T-helper 2 cell treated with Interferon-gamma antibody and Interleukin-4, amounts not matched to agents 5 μg/mL and 100 μg/mL, for 36 hours (primary cell): ENCODE results near the gene ACTN4.

Experiments used
- DNase-seq: peaks from one replicate; pipeline ENCODE4 v3.0.0; 2021; ENCODE audit warnings: low spot score
- H3K27ac Mint-ChIP-seq: one replicate; pipeline ENCODE4 v1.8.0; 2021; ENCODE audit warnings: mild to moderate bottlenecking, mixed read lengths
- H3K27me3 Mint-ChIP-seq: one replicate; pipeline ENCODE4 v1.8.0; 2021; ENCODE audit warnings: low read depth, mixed read lengths
- H3K36me3 Mint-ChIP-seq: one replicate; pipeline ENCODE4 v1.8.0; 2021; ENCODE audit warnings: low read depth, mixed read lengths
- H3K4me1 Mint-ChIP-seq: one replicate; pipeline ENCODE4 v1.8.0; 2021; ENCODE audit warnings: low read depth, mixed read lengths
- H3K4me3 Mint-ChIP-seq: one replicate; pipeline ENCODE4 v1.8.0; 2022; ENCODE audit warnings: mild to moderate bottlenecking, moderate library complexity, mixed read lengths
- H3K9me3 Mint-ChIP-seq: one replicate; pipeline ENCODE4 v1.8.0; 2021; ENCODE audit warnings: mixed read lengths

Gene ACTN4

DNA sequence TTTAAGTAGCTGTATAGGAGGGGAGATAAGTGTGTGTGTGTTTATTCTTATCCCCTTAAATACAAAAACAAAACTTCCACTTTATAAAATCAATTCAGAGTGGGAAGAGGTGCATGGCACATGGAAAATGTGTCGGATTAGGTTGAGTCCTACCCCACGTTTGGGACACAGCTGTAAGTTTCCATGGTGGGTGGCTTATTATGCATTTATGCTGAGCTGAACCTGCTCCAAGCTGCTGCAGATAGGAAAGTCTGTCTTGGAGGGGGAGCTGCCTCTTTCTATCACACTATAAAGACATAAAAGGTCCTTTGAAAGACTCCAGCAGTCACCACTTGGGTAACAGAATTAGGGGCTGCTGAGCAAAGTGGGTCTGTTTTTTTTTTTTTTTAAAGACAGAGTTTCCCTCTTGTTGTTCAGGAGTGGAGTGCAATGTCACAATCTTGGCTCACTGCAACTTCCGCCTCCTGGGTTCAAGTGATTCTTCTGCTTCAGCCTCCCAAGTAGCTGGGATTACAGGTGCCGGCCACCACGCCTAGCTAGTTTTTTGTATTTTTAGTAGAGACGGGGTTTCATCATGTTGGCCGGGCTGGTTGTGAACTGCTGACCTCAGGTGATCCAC lies 15.2 kb downstream of the ACTN4 start:
- H3K4me1 Mint-ChIP-seq: peaks cover 50% of the 10 kb centered on the region
- no peaks in the 10 kb centered on the region for H3K27me3 Mint-ChIP-seq
- no peak overlapping the region for H3K4me3 Mint-ChIP-seq
- H3K36me3 Mint-ChIP-seq: peaks cover 20% of the 10 kb centered on the region
- no peaks in the 10 kb centered on the region for H3K9me3 Mint-ChIP-seq
- DNase-seq: no peak
- H3K27ac Mint-ChIP-seq: no peak overlapping the region

DNA sequence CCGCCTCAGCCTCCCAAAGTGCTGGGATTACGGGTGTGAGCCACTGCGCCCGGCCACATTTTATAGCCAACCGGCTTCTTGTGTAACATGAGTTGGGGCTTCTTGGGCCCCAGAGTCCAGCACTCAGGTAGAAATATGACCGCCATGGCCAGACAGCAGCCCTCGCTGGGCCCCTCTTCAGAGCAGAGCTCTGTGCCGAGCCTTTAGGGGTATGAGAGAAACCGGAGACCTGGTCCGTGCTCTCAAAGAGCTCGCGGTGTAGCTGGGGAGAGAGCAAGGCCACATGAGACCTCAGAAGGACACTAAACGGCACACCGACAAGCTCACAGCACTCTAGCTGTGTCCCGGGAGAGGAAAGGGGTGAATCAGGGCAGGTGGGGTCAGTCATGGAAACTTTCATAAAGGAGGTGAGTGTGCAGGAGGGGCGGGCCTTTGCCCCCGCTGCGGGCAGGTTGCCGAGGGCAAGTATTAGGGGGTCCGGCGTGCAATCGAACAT lies 15.8 kb downstream of the ACTN4 start:
- DNase-seq: no peak
- Mint-ChIP-seq H3K27ac (no peak overlapping the region), H3K9me3 (no peaks in the 10 kb centered on the region), H3K4me3 (no peak overlapping the region), H3K4me1 (peaks cover 50% of the 10 kb centered on the region), H3K27me3 (no peaks in the 10 kb centered on the region), H3K36me3 (peaks cover 21% of the 10 kb centered on the region)

- Mint-ChIP-seq H3K27me3 (no peaks in the 10 kb centered on the region), H3K4me3 (peak overlapping the region; percentile 34), H3K27ac (peak overlapping the region; percentile 31), H3K36me3 (peaks cover 23% of the 10 kb centered on the region), H3K4me1 (peaks cover 50% of the 10 kb centered on the region), H3K9me3 (no peaks in the 10 kb centered on the region)
- DNase-seq: no peak
Measured at GRCh38 chr19:38663957-38664502, 16.6 kb downstream of the ACTN4 start.

GRCh38 chr19:38664503-38665211 lies 17.2 kb downstream of the ACTN4 start:
- no peaks in the 10 kb centered on the region for H3K9me3 Mint-ChIP-seq
- H3K4me3 Mint-ChIP-seq: peak overlapping the region; percentile 34
- H3K27ac Mint-ChIP-seq: peak overlapping the region; percentile 31

DNA sequence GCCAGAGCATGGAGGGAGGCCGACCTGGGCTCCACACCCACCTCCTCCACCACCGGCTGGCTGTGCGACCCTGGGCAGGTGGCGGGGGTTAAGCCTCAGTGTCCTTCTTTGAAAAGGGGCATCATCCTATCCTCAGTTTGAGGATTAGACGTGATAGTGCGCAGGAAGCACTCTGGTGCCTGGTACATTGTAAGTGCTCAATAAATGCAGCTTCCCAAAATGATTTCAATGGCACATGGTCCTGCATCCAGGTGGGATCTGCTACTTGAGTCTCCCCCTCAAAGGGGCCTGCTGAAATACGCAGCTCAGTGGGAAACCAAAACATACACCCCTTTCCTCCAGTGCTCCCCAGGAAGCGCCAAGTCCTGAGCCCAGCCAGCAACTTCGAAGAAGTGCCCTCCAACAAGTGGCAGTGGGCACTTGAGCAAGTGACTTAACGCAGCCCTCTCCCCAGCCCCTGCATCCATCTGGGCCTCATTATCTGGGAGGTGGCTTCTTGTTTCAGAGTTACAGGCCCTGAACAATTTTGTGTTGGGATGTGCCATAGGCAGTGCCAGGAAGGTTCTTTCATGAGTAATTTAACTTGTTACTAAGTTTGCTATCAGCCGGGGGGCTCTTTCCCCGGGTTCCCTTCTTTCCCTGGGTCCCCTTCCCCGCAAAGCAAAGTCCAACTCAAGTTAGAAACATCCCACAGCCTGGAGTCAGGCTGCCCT lies 17.9 kb downstream of the ACTN4 start:
- H3K27me3 Mint-ChIP-seq: no peaks in the 10 kb centered on the region
- no peaks in the 10 kb centered on the region for H3K9me3 Mint-ChIP-seq
- no peak overlapping the region for H3K4me3 Mint-ChIP-seq
- H3K36me3 Mint-ChIP-seq: peaks cover 34% of the 10 kb centered on the region
- H3K4me1 Mint-ChIP-seq: peaks cover 55% of the 10 kb centered on the region
- no peak overlapping the region for H3K27ac Mint-ChIP-seq
- DNase-seq: no peak

More at GRCh38 chr19:38664503-38665211, 17.2 kb downstream of the ACTN4 start:
- Mint-ChIP-seq H3K27me3 (no peaks in the 10 kb centered on the region), H3K4me1 (peaks cover 50% of the 10 kb centered on the region), H3K36me3 (peaks cover 29% of the 10 kb centered on the region)
- DNase-seq: no peak

DNA sequence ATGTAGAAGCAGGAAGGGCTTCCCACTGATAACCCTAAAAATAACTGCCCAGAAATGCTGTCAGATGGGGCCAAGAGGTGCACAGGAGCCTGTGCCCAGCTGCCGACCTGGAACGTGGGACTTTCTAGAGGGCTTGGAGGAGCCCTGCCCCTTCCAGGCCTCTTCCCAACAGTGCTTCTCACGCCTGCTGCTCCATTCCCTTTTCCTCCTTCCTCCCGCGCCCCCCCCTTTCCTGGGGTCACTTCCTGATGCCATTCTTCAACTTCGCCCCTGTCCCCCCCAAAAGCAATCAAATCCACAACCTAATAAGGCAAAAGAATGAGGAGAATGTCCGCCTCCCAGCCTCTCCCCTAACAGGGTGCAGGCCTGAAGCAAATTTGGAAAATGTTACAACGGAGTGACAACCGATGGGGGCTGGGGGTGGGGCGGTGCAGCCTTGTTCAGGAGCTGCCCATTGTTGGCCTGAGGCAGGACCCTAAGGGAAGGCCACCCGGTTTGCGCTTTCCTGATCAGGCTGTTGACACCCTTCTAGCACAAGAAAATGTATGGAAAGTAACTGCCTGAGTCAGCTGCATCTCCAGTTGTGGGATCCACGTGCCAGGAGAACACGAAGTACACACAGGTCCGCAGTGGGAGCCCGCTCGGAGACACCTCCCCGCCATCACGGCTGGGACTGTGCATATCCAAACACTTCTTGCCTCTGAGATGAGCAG lies 18.7 kb downstream of the ACTN4 start:
- H3K27ac Mint-ChIP-seq: no peak overlapping the region
- no peaks in the 10 kb centered on the region for H3K9me3 Mint-ChIP-seq
- no peak overlapping the region for H3K4me3 Mint-ChIP-seq
- no peak for DNase-seq
- H3K4me1 Mint-ChIP-seq: peaks cover 57% of the 10 kb centered on the region
- no peaks in the 10 kb centered on the region for H3K27me3 Mint-ChIP-seq
- peaks cover 29% of the 10 kb centered on the region for H3K36me3 Mint-ChIP-seq

DNA sequence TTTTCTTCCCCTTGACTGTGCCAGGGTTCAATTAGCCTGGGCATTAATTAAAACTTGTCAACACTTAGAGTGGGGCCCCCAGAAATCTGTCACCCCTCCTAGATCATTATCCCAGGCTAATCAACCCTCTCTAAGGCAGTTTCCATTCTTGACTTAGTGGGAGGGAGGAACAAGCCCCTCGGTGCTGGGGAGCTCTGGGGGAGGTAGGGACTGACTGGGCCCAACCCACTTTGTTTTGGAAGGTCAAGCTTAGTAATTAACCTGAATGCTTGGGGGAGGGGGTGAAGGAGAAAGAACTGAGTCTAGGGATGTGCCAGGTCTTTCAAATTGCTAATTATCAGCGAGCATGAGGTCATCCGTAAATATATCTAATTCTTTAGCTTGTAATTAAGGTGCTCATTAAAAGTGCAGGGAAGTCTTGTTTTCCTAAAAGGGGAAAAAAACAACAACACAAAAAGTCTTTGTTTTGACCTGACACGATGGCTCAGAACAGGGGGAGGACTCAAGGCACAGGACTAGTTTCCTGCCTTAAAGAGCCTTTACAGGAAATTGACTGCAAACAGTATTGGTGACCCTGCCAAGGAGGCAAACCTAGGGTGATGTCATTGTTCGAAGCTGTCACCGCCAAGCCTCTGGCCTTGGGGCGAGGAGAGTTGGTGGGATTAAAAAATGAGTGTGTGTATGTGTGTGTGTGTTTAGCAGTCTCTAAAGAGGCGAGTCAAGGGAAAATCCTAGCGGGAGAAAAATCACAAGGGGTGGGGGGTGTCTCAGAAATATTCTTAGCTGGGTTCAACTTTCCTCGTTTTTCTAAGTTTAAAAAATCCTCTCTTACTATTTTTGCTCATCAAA lies 19.4 kb downstream of the ACTN4 start:
- Mint-ChIP-seq H3K27me3 (no peaks in the 10 kb centered on the region), H3K4me1 (peaks cover 61% of the 10 kb centered on the region), H3K36me3 (peaks cover 28% of the 10 kb centered on the region), H3K9me3 (no peaks in the 10 kb centered on the region), H3K4me3 (peak overlapping the region; percentile 39), H3K27ac (peak overlapping the region; percentile 83)
- no peak for DNase-seq

DNA sequence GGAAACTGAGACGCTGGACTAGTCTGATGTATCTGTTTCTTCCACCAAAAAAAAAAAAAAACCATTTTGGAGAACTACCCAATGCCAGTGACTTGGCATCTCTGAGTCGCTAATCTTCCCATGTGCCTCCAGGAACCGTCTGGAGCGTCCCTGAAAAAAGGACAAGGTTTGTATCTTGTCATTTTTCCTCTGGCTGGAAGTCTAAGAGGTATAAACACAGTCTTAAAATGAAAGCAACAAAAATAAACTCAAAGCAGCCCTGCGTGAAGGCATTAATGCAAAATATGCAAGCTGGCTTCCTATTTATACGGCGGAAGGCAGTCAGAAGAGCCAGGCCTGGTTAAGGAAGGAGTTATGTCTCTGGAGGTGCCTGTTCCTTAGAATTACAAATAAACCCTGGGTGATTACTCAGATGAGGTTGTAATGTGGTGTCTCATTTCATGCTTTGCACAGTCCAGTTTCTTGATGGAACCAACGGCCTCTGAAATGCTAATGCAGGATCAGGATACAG lies 20.3 kb downstream of the ACTN4 start:
- H3K9me3 Mint-ChIP-seq: no peaks in the 10 kb centered on the region
- H3K27ac Mint-ChIP-seq: no peak overlapping the region
- H3K4me3 Mint-ChIP-seq: peak overlapping the region; percentile 13
- H3K27me3 Mint-ChIP-seq: no peaks in the 10 kb centered on the region
- peaks cover 62% of the 10 kb centered on the region for H3K4me1 Mint-ChIP-seq
- peaks cover 30% of the 10 kb centered on the region for H3K36me3 Mint-ChIP-seq
- DNase-seq: no peak

GRCh38 chr19:38669552-38669951 lies 22.1 kb downstream of the ACTN4 start:
- peaks cover 31% of the 10 kb centered on the region for H3K36me3 Mint-ChIP-seq
- no peaks in the 10 kb centered on the region for H3K9me3 Mint-ChIP-seq
- H3K27me3 Mint-ChIP-seq: no peaks in the 10 kb centered on the region
- peaks cover 61% of the 10 kb centered on the region for H3K4me1 Mint-ChIP-seq
- no peak for DNase-seq
- peak overlapping the region; percentile 62 for H3K4me3 Mint-ChIP-seq
- peak overlapping the region; percentile 62 for H3K27ac Mint-ChIP-seq

- H3K4me3 Mint-ChIP-seq: no peak overlapping the region
- no peak for DNase-seq
- H3K36me3 Mint-ChIP-seq: peaks cover 31% of the 10 kb centered on the region
- peaks cover 64% of the 10 kb centered on the region for H3K4me1 Mint-ChIP-seq
- H3K27me3 Mint-ChIP-seq: no peaks in the 10 kb centered on the region
- H3K27ac Mint-ChIP-seq: no peak overlapping the region
- no peaks in the 10 kb centered on the region for H3K9me3 Mint-ChIP-seq
Measured at GRCh38 chr19:38670921-38671398, 23.5 kb downstream of the ACTN4 start.

DNA sequence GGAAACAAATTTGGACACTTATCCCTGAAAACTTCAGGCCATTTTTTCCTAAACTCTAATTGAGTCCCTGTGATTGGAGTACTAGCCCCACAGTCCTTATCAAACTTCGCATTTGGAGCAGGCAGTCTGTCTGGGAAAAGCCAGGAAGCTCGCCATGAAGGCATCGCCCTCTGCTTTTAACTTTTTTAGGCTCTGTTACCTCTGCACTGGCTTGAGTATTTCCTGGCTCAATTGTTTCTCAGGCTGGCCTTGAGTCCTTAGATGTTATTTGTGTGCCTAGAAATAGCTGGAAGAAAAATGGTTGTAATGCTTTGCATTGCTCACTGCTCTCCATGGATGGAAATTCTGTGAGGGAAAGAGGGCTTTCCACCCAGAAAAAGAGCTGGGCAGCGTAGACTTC lies 24.2 kb downstream of the ACTN4 start:
- no peak for DNase-seq
- no peak overlapping the region for H3K27ac Mint-ChIP-seq
- H3K4me3 Mint-ChIP-seq: no peak overlapping the region
- H3K36me3 Mint-ChIP-seq: peaks cover 34% of the 10 kb centered on the region
- H3K4me1 Mint-ChIP-seq: peaks cover 63% of the 10 kb centered on the region
- H3K9me3 Mint-ChIP-seq: no peaks in the 10 kb centered on the region
- no peaks in the 10 kb centered on the region for H3K27me3 Mint-ChIP-seq

GRCh38 chr19:38673030-38673429 lies 25.6 kb downstream of the ACTN4 start:
- DNase-seq: no peak
- H3K36me3 Mint-ChIP-seq: peaks cover 37% of the 10 kb centered on the region
- no peak overlapping the region for H3K4me3 Mint-ChIP-seq
- H3K9me3 Mint-ChIP-seq: no peaks in the 10 kb centered on the region
- no peaks in the 10 kb centered on the region for H3K27me3 Mint-ChIP-seq
- H3K27ac Mint-ChIP-seq: no peak overlapping the region
- H3K4me1 Mint-ChIP-seq: peaks cover 65% of the 10 kb centered on the region
